Measurements from ENCODE around the gene NPHP1. TPM values are rescaled to one million over a fixed set of nuclear protein-coding genes. Genes with fewer than 3 reads are reported as not detected.
"Not testable (repeated sequence)": the region's sequence is repeated elsewhere in the genome, so short reads cannot be mapped to it uniquely, and the experiment has no call there.

Gene NPHP1
- total and polyA plus RNA-seq, 2 of the 8 experiments (the other 6 are each of a cell fraction or from before 2014, with no cell fraction given): 1.4 to 2.8 TPM

GRCh38 chr2:110108291-110108690, 96.5 kb downstream of the NPHP1 start:
- H2BK15ac ChIP-seq (ENCODE audit: low read length); H2BK20ac ChIP-seq (ENCODE audit: low read length); H3K79me1 ChIP-seq (ENCODE audit: low read depth, low read length); H2BK12ac ChIP-seq (ENCODE audit: low read depth, low read length); H4K8ac ChIP-seq (ENCODE audit: extremely low read depth, insufficient read depth, low read length); H2BK120ac ChIP-seq (replicated peaks; ENCODE audit: low read depth, low read length); H2AK5ac ChIP-seq (ENCODE audit: low read depth, low read length); H3K27ac ChIP-seq (ENCODE audit: low read depth, low read length); H3K9ac ChIP-seq (replicated peaks in 1 of 4; ENCODE audit: extremely low read depth in 1 of 4, low read depth in 3 of 4, low read length in 3 of 4); H3K14ac ChIP-seq (ENCODE audit: insufficient read length); H3K36me3 ChIP-seq (ENCODE audit: control insufficient read depth in 2 of 4, insufficient read depth in 4 of 4, low read length in 3 of 4); H3K79me2 ChIP-seq (ENCODE audit: control insufficient read depth in 1 of 2, insufficient read depth in 2 of 2, low read length in 2 of 2); H3K4me1 ChIP-seq (replicated peaks in 1 of 4; ENCODE audit: control insufficient read depth in 3 of 4, insufficient read depth in 4 of 4, low read length in 3 of 4); H3K23ac ChIP-seq (ENCODE audit: insufficient read length); H4K5ac ChIP-seq (ENCODE audit: insufficient read length, low read depth, low read length); H3K9me3 ChIP-seq (ENCODE audit: insufficient read depth in 2 of 2, low read depth in 1 of 2, low read length in 1 of 2); H3K18ac ChIP-seq (ENCODE audit: extremely low read depth, low read length); POLR2A ChIA-PET (ENCODE audit: partially characterized antibody); H3K4me2 ChIP-seq (ENCODE audit: insufficient read depth in 1 of 2, low read depth in 2 of 2, low read length in 2 of 2); H3K4ac ChIP-seq (replicated peaks; ENCODE audit: insufficient read length, low read depth, low read length); H4K20me1 ChIP-seq (replicated peaks in 1 of 2; ENCODE audit: control insufficient read depth in 1 of 2, insufficient read depth in 2 of 2, low read length in 2 of 2); DNase-seq (ENCODE audit: low read depth in 1 of 2, low spot score in 2 of 2); H3K23me2 ChIP-seq (ENCODE audit: low read depth, low read length); FAIRE-seq; H4K91ac ChIP-seq (replicated peaks; ENCODE audit: insufficient read length, low read length); H2BK5ac ChIP-seq (ENCODE audit: low read depth, low read length); H3K4me3 ChIP-seq (ENCODE audit: extremely low read depth in 1 of 4, insufficient read depth in 2 of 4, low read depth in 3 of 4, low read length in 4 of 4); H3K56ac ChIP-seq (replicated peaks; ENCODE audit: insufficient read length, low read depth, low read length); H3K27me3 ChIP-seq (replicated peaks in 1 of 4; ENCODE audit: control insufficient read depth in 3 of 4, extremely low read depth in 1 of 4, insufficient read depth in 3 of 4, low read length in 3 of 4); H2AFZ ChIP-seq (ENCODE audit: low read length): not testable (repeated sequence)
- CTCF ChIA-PET (ENCODE audit: partially characterized antibody): interaction anchor here (1.2 to 2.3 kb wide), 2 partner anchors 8 kb away, joined by 3 to 8 read pairs; partner anchors contain the start of gene MALL
- WGBS, 2 experiments (ENCODE audit: extremely low coverage in 1 of 2, insufficient coverage in 1 of 2, insufficient read length in 1 of 2, insufficient replicate concordance in 2 of 2, low coverage in 1 of 2, low lambda C conversion rate in 2 of 2, missing lambda C conversion rate in 1 of 2): 83% methylated on average over 2 of the region's 2 CpGs; no CpG with 5 or more reads in 1 of the 2 experiments
